Erythroblast (primary cell): ENCODE measurements around the gene DGKB.

Experiments used
- GATA1 ChIP-seq: IDR thresholded peaks from 2 replicates; pipeline ENCODE4 v1.6.1; 2011; ENCODE audit warnings: low read depth, mild to moderate bottlenecking, control low read depth, low read length, moderate library complexity
- POLR2A ChIP-seq: IDR thresholded peaks from 2 replicates; pipeline ENCODE4 v1.6.1; 2011; ENCODE audit warnings: mild to moderate bottlenecking, low read length

- TF ChIP-seq POLR2A (no peak), GATA1 (no peak)
Measured at GRCh38 chr7:14219125-14219524, 683.4 kb downstream of the DGKB start.
